Testis (tissue), 3 donors: ENCODE data around the gene RPS23. TPM values are rescaled to one million over a fixed set of nuclear protein-coding genes. Genes with fewer than 3 reads are reported as not detected.
A peak's percentile ranks its signal among the peaks of the same experiment; 100 is the strongest.

Experiments used
- DNase-seq: peaks from one replicate; pipeline ENCODE4 v3.0.0-alpha.2; 2019
- H3K27ac ChIP-seq, 2 donors: fragments of 200-600 bp; sonication (generic); one replicate each; pipeline ENCODE4 v1.5.1; 2019
- H3K27me3 ChIP-seq: fragments of 200-600 bp; sonication (generic); one replicate; pipeline ENCODE4 v1.5.1; 2019
- H3K36me3 ChIP-seq: fragments of 200-600 bp; sonication (generic); one replicate; pipeline ENCODE4 v1.5.1; 2017; ENCODE audit warnings: low read depth; ENCODE audit errors: missing control alignments
- H3K4me1 ChIP-seq: fragments of 200-600 bp; sonication (generic); one replicate; pipeline ENCODE4 v1.5.1; 2019
- H3K4me3 ChIP-seq, 2 donors: fragments of 200-600 bp; sonication (generic); one replicate each; pipeline ENCODE4 v1.5.1; 2017 to 2019
- H3K9me3 ChIP-seq: fragments of 200-600 bp; sonication (generic); one replicate; pipeline ENCODE4 v1.5.1; 2017
- POLR2A ChIP-seq: fragments of 450-650 bp; IDR thresholded peaks from one replicate; pipeline ENCODE4 v1.6.1; 2017; ENCODE audit warnings: antibody characterized with exemption, mild to moderate bottlenecking, moderate library complexity
- WGBS, 2 donors: methylation state at CpG; one replicate each; pipeline ENCODE4 v1.1.5; 2018; 5-methylcytosine and 5-hydroxymethylcytosine counted together
- intact Hi-C: fragments of 100-400 bp; cut with DNase I; formaldehyde crosslinking; loops from one replicate; pipeline ENCODE4 v1.15.1; 2023; ENCODE audit warnings: low total_unique reads
- polyA plus RNA-seq: library from polyadenylated mRNA; stranded (reverse); fragments of 350-450 nt; fragmentation: Illumina TruSeq; extraction: RNeasy Lipid Tissue Mini Kit (QIAGEN cat#74804); gene quantifications from one replicate; pipeline ENCODE4 v1.2.3, GENCODE V29; 2014; ENCODE audit warnings: low read depth, low replicate concordance; ENCODE audit not compliant: insufficient read depth
- total RNA-seq, 2 donors: library from RNA; depleted of rRNA; stranded (reverse); fragments of >200 nt; gene quantifications; one replicate each; pipeline ENCODE4 v1.2.3, GENCODE V29; 2016
- TF ChIP-seq, protein P1 (sequence below), 3 experiments: fragments of 450-650 bp in 2 of 3; fragments of 200-600 bp in 1 of 3; sonication (generic) in 1 of 3; IDR thresholded peaks; one replicate each; pipeline ENCODE4 v1.5.1; 2016 to 2019; ENCODE audit warnings: antibody characterized with exemption in 3 of 3, mild to moderate bottlenecking in 2 of 3, moderate library complexity in 1 of 3

RPS23 gene
- total and polyA plus RNA-seq, 3 donors from 2014 or later: 777 to 1,262 (median 1,231) TPM

DNA sequence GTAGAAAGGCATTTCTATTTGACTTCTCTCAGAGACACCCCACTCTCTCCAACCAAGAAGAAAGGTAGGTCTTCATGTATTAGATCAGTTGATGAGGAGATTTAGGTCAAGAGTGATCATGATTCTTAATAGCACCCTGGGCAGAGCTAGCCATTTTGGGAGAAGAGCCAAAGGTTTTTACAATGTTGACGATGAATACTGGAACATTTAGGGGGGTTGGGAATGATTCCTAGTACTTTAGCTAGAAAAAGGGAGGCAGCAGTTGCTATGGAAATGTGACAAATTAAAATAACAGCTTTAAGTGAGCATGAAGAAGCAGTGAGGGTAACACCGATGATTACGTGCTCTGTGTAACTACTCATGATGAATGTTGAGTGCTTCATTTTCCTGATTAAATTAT lies 9.5 kb upstream of the RPS23 start:
- intact Hi-C loops: no loop called here
- WGBS, 2 donors: 81 to 83% methylated on average over 3 of the region's 3 CpGs
- no peak for TF ChIP-seq POLR2A
- TF ChIP-seq, protein P1, sequence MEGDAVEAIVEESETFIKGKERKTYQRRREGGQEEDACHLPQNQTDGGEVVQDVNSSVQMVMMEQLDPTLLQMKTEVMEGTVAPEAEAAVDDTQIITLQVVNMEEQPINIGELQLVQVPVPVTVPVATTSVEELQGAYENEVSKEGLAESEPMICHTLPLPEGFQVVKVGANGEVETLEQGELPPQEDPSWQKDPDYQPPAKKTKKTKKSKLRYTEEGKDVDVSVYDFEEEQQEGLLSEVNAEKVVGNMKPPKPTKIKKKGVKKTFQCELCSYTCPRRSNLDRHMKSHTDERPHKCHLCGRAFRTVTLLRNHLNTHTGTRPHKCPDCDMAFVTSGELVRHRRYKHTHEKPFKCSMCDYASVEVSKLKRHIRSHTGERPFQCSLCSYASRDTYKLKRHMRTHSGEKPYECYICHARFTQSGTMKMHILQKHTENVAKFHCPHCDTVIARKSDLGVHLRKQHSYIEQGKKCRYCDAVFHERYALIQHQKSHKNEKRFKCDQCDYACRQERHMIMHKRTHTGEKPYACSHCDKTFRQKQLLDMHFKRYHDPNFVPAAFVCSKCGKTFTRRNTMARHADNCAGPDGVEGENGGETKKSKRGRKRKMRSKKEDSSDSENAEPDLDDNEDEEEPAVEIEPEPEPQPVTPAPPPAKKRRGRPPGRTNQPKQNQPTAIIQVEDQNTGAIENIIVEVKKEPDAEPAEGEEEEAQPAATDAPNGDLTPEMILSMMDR (IDR thresholded peaks at IDR 0.05): no peak
- no peak overlapping the region for H3K4me3 ChIP-seq
- no peaks in the 10 kb centered on the region for H3K9me3 ChIP-seq
- H3K36me3 ChIP-seq: no peaks in the 10 kb centered on the region
- H3K4me1 ChIP-seq: no peaks in the 10 kb centered on the region
- no peak for DNase-seq
- no peaks in the 10 kb centered on the region for H3K27me3 ChIP-seq
- H3K27ac ChIP-seq: no peak overlapping the region

DNA sequence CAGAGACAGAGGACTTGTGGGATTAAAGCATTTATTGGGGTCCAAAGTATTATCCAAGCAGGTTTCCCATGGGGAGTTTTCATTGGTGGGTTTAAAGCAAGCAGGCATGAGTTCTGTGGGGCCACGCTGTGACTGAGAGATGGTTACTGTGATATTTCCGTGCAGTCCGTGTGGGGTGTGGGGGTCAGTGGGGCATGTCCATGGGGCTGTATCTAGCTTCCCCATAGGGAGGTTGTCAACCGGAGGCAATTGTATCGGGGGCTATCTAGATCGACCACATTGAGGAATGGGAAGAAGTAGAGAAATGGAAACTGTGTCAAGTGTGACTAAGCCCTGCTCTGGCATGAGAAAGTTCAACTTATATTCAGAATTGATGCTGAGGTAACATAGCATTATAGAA lies 7.1 kb upstream of the RPS23 start:
- TF ChIP-seq, protein P1 (IDR thresholded peaks at IDR 0.05): no peak
- no peak for TF ChIP-seq POLR2A
- Histone ChIP-seq H3K27me3 (no peaks in the 10 kb centered on the region), H3K4me3 (no peak overlapping the region), H3K27ac (no peak overlapping the region), H3K9me3 (no peaks in the 10 kb centered on the region), H3K4me1 (no peaks in the 10 kb centered on the region), H3K36me3 (no peaks in the 10 kb centered on the region)
- intact Hi-C loops: no loop called here
- no peak for DNase-seq
- 86 to 95% methylated on average over 6 of the region's 6 CpGs for WGBS, 2 donors

DNA sequence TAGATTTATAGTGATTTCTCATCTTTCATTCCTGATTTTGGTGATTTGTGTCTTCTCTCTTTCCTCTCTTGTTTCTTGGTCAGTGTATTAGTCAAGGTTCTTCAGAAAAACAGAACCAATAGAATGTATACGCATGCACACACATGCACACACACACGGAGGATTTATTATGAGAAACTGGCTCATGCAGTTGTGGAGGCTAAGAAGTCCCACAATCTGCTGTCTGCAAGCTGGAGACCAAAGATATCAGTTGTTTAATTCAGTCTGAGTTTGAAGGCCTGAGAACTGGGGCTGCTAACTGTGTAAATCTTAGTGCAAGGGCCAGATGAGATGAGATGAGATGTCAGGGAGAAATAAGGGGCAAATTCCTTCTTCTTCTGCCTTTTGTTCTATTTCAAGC lies 5.7 kb upstream of the RPS23 start:
- Histone ChIP-seq H3K27me3 (no peaks in the 10 kb centered on the region), H3K27ac (no peak overlapping the region), H3K36me3 (no peaks in the 10 kb centered on the region), H3K4me3 (no peak overlapping the region), H3K9me3 (no peaks in the 10 kb centered on the region), H3K4me1 (peaks cover 6% of the 10 kb centered on the region)
- TF ChIP-seq, protein P1 (IDR thresholded peaks at IDR 0.05): no peak
- TF ChIP-seq POLR2A: no peak
- WGBS, 2 donors: 93 to 95% methylated on average over 2 of the region's 2 CpGs
- intact Hi-C loops: no loop called here
- no peak for DNase-seq

DNA sequence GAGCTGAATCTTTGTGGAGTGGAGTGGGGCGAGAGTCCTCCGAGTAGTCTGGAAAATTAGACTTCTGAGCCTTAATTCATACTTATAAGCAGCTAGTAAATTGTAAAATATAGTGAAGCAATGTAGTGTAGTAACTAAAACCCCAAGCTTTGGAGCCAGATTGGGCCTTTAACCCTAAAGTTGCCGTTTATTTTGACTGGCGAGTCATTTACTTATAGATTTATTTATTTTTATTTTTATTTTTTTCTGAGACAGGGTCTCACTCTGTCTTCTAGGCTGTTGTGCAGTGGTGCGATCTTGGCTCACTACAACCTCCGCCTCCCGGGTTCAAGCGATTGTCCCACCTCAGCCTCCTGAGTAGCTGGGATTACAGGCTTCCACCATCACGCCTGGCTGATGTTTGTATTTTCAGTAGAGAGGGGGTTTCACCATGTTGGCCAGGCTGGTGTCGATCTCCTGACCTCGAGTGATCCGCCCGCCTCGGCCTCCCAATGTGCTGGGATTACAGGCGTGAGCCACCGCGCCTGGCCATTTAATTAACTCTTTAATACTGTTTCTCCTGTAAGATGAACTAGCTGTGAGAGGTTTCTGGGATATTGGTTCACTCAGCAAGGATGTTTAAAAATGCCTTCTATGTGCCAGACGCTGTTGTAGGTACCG lies 687 bp upstream of the RPS23 start:
- TF ChIP-seq, protein P1 (IDR thresholded peaks at IDR 0.05): no peak
- no peak for TF ChIP-seq POLR2A
- H3K27me3 ChIP-seq: no peaks in the 10 kb centered on the region
- WGBS, 2 donors: 16 to 22% methylated on average over 19 of the region's 19 CpGs
- H3K4me1 ChIP-seq: peaks cover 6% of the 10 kb centered on the region
- peak overlapping the region; percentile 61 to 88 for H3K27ac ChIP-seq
- intact Hi-C loops: no loop called here
- DNase-seq: no peak
- peak overlapping the region; percentile 80 to 97 for H3K4me3 ChIP-seq
- H3K9me3 ChIP-seq: no peaks in the 10 kb centered on the region
- no peaks in the 10 kb centered on the region for H3K36me3 ChIP-seq

DNA sequence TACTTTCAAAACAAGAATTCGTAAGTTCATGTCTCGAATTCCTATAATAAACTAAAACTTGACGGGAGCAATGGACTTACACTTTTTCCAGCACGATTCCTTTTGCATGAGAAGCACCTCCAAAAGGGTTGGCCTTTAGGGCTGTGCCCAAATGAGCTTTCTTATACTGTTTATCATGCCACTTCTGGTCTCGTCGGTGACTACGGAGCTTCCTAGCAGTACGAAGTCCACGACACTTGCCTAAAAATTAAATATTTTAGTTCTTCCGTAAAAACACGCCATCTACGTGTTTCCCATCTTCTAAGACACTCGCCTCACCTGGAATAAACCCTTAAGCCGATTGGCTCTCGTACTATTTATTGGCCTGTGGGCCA lies 554 bp downstream of the RPS23 start:
- intact Hi-C loops: no loop called here
- Histone ChIP-seq H3K4me1 (peaks cover 6% of the 10 kb centered on the region), H3K9me3 (no peaks in the 10 kb centered on the region), H3K27ac (peak overlapping the region; percentile 61 to 88), H3K36me3 (no peaks in the 10 kb centered on the region), H3K4me3 (peak overlapping the region; percentile 80 to 97), H3K27me3 (no peaks in the 10 kb centered on the region)
- TF ChIP-seq, protein P1 (IDR thresholded peaks at IDR 0.05): no peak
- no peak for TF ChIP-seq POLR2A
- WGBS, 2 donors: 1 to 2% methylated on average over 15 of the region's 15 CpGs
- no peak for DNase-seq
